Activated T-helper 1 cell treated with anti-CD3 and anti-CD28 coated beads, Interleukin-12 subunit alpha, Interleukin-12 subunit beta, Interleukin-2, Interleukin-4 antibody, amounts not matched to agents 30 ng/mL and 10 ng/mL and 1 ng/mL, durations not matched to agents 14 hours and 24 hours and 36 hours (primary cell): ENCODE data around the gene ARHGEF12. TPM values are rescaled to one million over a fixed set of nuclear protein-coding genes. Genes with fewer than 3 reads are reported as not detected.
A peak's percentile ranks its signal among the peaks of the same experiment; 100 is the strongest.

Experiments used
- DNase-seq: peaks from one replicate; pipeline ENCODE4 v3.0.0; 2021; ENCODE audit warnings: low spot score
- H3K27ac Mint-ChIP-seq: one replicate; pipeline ENCODE4 v1.8.0; 2021; ENCODE audit warnings: mild to moderate bottlenecking, mixed read lengths
- H3K27me3 Mint-ChIP-seq: one replicate; pipeline ENCODE4 v1.8.0; 2022; ENCODE audit warnings: mild to moderate bottlenecking, moderate library complexity, mixed read lengths; ENCODE audit not compliant: insufficient read depth
- H3K36me3 Mint-ChIP-seq: one replicate; pipeline ENCODE4 v1.8.0; 2021; ENCODE audit warnings: low read depth, mixed read lengths
- H3K4me1 Mint-ChIP-seq: one replicate; pipeline ENCODE4 v1.8.0; 2021; ENCODE audit warnings: low read depth, mixed read lengths
- H3K4me3 Mint-ChIP-seq: one replicate; pipeline ENCODE4 v1.8.0; 2021; ENCODE audit warnings: mild to moderate bottlenecking, moderate library complexity, mixed read lengths
- H3K9me3 Mint-ChIP-seq: one replicate; pipeline ENCODE4 v1.8.0; 2021; ENCODE audit warnings: mixed read lengths
- intact Hi-C: fragments of 100-400 bp; cut with micrococcal nuclease; formaldehyde crosslinking; loops from one replicate; pipeline ENCODE4 v1.15.1; 2024
- total RNA-seq: library from RNA; stranded (reverse); gene quantifications from 2 replicates; pipeline ENCODE4 v1.2.3, GENCODE V29; 2022

The ARHGEF12 gene
- total RNA-seq, 1 donor from 2014 or later, result 26.0 TPM

DNA sequence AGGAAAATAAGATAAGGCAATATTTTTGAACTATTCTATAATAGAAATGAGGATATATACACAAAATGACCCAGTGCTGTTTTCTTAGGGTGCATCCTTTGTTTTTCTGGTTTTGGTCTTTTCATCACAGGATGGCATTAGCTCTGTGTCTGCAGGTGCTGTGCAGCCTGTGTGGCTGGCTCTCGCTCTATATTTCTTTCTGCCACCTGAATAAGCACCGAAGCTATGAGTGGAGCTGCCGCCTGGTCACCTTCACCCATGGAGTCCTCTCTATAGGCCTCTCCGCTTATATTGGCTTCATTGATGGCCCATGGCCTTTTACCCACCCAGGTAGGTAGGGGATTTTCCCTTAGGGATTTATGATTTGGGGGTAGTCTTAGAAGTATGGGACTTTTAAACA, 8.9 kb upstream of the ARHGEF12 start:
- H3K9me3 Mint-ChIP-seq, result no peaks in the 10 kb centered on the region
- H3K36me3 Mint-ChIP-seq, result no peaks in the 10 kb centered on the region
- intact Hi-C loops, result no loop called here
- peaks cover 51% of the 10 kb centered on the region for H3K27me3 Mint-ChIP-seq
- no peak for DNase-seq
- H3K4me1 Mint-ChIP-seq, result peaks cover 24% of the 10 kb centered on the region
- H3K27ac Mint-ChIP-seq, result no peak overlapping the region
- H3K4me3 Mint-ChIP-seq, result no peak overlapping the region

DNA sequence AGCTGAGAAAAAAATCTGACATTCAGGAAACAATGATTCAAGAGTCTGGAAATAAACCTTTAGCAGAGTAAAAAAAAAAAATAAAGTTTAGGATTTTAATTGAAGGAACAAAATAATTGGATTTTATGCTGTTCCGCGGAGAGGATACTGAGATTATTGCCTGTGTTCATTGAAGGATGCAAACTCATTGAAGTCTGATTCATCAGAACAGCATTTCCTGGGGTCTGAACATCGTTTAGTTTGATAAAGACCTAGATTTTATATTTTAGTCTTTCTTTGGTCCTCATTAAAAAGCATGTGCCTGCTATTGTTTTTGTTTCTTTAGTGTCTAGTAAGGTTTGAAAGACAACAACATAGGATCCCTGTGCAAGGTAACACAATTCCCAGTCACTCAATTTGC, 6.7 kb upstream of the ARHGEF12 start:
- no peak overlapping the region for H3K4me3 Mint-ChIP-seq
- DNase-seq, result no peak
- peaks cover 35% of the 10 kb centered on the region for H3K27me3 Mint-ChIP-seq
- H3K36me3 Mint-ChIP-seq, result no peaks in the 10 kb centered on the region
- H3K27ac Mint-ChIP-seq, result no peak overlapping the region
- intact Hi-C loops, result no loop called here
- no peaks in the 10 kb centered on the region for H3K9me3 Mint-ChIP-seq
- peaks cover 23% of the 10 kb centered on the region for H3K4me1 Mint-ChIP-seq

DNA sequence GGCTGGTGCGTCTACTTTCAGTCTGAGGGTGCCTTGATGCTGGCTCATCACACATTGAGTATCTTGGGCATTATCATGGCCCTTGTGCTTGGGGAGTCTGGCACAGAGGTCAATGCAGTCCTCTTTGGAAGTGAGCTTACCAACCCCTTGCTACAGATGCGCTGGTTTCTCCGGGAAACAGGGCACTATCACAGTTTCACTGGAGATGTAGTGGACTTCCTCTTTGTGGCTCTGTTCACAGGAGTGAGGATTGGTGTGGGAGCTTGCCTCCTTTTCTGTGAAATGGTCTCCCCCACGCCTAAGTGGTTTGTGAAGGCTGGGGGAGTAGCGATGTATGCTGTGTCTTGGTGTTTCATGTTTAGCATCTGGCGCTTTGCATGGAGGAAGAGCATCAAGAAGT, 6.2 kb upstream of the ARHGEF12 start:
- no peaks in the 10 kb centered on the region for H3K9me3 Mint-ChIP-seq
- intact Hi-C loops, result loop anchor here (10.0 kb wide), 2 partner anchors 625 to 865 kb away; no protein-coding TSS in a partner anchor
- H3K27ac Mint-ChIP-seq, result no peak overlapping the region
- DNase-seq, result no peak
- H3K36me3 Mint-ChIP-seq, result no peaks in the 10 kb centered on the region
- H3K4me1 Mint-ChIP-seq, result peaks cover 22% of the 10 kb centered on the region
- H3K4me3 Mint-ChIP-seq, result no peak overlapping the region
- H3K27me3 Mint-ChIP-seq, result peaks cover 35% of the 10 kb centered on the region

DNA sequence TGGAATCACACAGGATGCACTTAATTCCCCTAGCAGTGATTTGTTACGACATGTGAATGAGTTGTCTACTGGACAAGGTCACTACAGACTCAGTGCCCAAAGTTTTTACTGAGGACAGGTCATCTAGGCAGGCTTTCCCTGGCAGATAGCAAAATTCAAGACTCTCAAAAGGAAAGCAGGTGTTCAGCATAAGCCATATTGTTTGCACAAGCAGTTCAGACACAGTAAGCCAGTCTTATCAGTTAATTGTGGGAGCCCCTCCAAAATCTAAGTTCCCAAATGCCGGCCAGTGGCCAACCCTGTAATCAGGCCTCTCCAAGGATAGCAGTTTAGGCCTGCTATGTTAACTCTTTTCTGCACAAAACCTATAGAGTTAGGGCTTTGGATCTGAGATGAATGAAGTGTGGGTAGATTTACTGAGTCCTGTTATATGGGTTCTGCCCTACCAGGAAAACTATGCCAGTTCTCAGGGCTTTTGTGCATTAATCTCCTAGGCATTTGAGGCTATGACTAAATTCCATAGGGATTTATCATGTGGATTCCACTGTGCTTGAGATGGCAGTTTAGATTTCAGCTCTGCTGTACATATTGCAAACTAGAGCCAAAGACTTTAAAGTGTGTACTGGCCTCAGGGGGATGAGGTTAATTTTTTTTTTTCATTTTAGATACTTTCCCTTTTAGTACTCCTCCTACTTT, 4.8 kb upstream of the ARHGEF12 start:
- H3K4me1 Mint-ChIP-seq, result peaks cover 18% of the 10 kb centered on the region
- H3K4me3 Mint-ChIP-seq, result no peak overlapping the region
- intact Hi-C loops, result loop anchor here (10.0 kb wide), 2 partner anchors 623 to 863 kb away; no protein-coding TSS in a partner anchor
- H3K27ac Mint-ChIP-seq, result no peak overlapping the region
- H3K27me3 Mint-ChIP-seq, result peaks cover 29% of the 10 kb centered on the region
- no peaks in the 10 kb centered on the region for H3K36me3 Mint-ChIP-seq
- DNase-seq, result no peak
- no peaks in the 10 kb centered on the region for H3K9me3 Mint-ChIP-seq

- Mint-ChIP-seq H3K4me1 (peaks cover 21% of the 10 kb centered on the region), H3K4me3 (no peak overlapping the region), H3K36me3 (peaks cover 2% of the 10 kb centered on the region), H3K27me3 (peaks cover 28% of the 10 kb centered on the region), H3K27ac (no peak overlapping the region), H3K9me3 (no peaks in the 10 kb centered on the region)
- intact Hi-C loops, result loop anchor here (10.0 kb wide), 2 partner anchors 622 to 862 kb away; no protein-coding TSS in a partner anchor
- no peak for DNase-seq
Measured at GRCh38 chr11:120332822-120333716, 3.1 kb upstream of the ARHGEF12 start.

DNA sequence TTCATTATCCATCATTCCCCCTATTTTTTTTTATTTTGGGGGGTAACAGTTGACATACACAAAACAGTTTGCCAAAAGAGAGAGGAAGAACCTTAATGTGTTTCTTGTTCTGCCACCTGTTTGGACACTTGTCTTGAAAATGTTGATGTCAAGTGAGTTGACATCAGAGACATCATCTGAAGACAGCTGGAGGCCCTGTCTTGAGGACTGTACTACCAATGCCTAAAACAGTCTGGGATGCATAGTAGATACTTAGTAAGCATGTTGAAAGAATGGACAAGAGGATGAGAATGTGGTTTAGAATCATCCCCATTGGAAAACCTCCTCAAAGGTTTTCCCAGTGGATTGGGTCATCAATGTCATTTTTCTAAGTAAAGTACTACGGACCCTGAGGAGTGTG, 2.4 kb upstream of the ARHGEF12 start:
- peaks cover 2% of the 10 kb centered on the region for H3K36me3 Mint-ChIP-seq
- DNase-seq, result no peak
- intact Hi-C loops, result loop anchor here (10.0 kb wide), 2 partner anchors 621 to 861 kb away; no protein-coding TSS in a partner anchor
- peaks cover 32% of the 10 kb centered on the region for H3K27me3 Mint-ChIP-seq
- H3K4me3 Mint-ChIP-seq, result no peak overlapping the region
- H3K9me3 Mint-ChIP-seq, result no peaks in the 10 kb centered on the region
- H3K4me1 Mint-ChIP-seq, result peaks cover 22% of the 10 kb centered on the region
- H3K27ac Mint-ChIP-seq, result no peak overlapping the region

GRCh38 chr11:120334332-120334731, 1.9 kb upstream of the ARHGEF12 start:
- Mint-ChIP-seq H3K27ac (no peak overlapping the region), H3K9me3 (no peaks in the 10 kb centered on the region), H3K4me1 (peaks cover 25% of the 10 kb centered on the region), H3K27me3 (peaks cover 34% of the 10 kb centered on the region), H3K4me3 (no peak overlapping the region), H3K36me3 (peaks cover 2% of the 10 kb centered on the region)
- no peak for DNase-seq
- intact Hi-C loops, result loop anchor here (10.0 kb wide), 2 partner anchors 620 to 860 kb away; no protein-coding TSS in a partner anchor

DNA sequence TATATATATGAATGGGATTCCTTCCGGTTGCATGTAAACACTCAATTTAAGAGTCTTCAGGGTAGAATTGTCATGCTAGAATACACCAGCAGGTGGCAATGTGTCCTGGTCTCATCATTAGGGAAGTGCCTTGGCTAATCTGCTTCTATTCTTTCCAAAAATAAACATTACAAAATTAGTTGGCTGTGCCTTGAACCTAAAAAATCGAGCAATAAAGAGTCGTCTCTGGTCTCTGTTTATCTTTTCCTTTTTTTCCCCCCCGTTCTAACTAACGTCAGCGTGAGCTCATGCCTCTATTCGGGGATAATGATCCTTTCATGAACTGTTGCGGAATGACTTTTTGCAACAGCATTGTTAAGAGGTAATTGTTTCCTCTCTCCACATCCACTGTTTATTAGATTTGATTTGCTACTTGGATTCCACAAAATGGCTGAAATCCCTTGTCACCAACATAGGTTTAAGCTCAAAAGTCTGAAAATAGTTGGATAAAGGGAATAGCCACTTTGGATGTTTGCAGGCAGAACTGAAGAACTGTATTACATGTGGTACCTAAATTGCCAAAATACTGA, 1.2 kb upstream of the ARHGEF12 start:
- DNase-seq, result peak; percentile 39
- H3K36me3 Mint-ChIP-seq, result peaks cover 2% of the 10 kb centered on the region
- peak overlapping the region; percentile 74 for H3K4me3 Mint-ChIP-seq
- peaks cover 37% of the 10 kb centered on the region for H3K27me3 Mint-ChIP-seq
- intact Hi-C loops, result loop anchor here (1.0 to 10.0 kb wide), 5 partner anchors 176 to 957 kb away; partner anchors contain the start of genes GRIK4, NECTIN1 and SC5D
- H3K27ac Mint-ChIP-seq, result peak overlapping the region; percentile 83
- H3K9me3 Mint-ChIP-seq, result no peaks in the 10 kb centered on the region
- peaks cover 31% of the 10 kb centered on the region for H3K4me1 Mint-ChIP-seq

DNA sequence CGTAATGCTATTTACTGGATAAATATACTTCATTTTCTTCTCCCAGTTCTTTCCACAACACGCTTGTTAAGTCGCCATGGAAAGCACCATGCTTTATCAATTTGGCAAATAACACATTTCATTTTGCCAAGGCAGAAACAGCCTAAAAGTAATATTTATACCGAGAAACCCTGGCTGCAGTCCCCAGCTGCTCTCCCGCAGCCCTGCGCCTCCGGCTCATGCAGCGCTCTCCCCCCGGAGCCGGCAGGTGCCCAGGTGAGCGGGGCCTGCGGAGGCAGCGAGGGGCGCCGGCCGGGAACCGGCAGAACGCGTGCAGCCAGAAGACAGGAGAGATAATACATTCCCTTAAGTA, 681 bp upstream of the ARHGEF12 start:
- DNase-seq, result no peak
- Mint-ChIP-seq H3K27me3 (peaks cover 40% of the 10 kb centered on the region), H3K27ac (no peak overlapping the region), H3K9me3 (no peaks in the 10 kb centered on the region), H3K4me1 (peaks cover 37% of the 10 kb centered on the region), H3K36me3 (peaks cover 4% of the 10 kb centered on the region), H3K4me3 (peak overlapping the region; percentile 74)
- intact Hi-C loops, result loop anchor here (1.0 to 10.0 kb wide), 5 partner anchors 176 to 957 kb away; partner anchors contain the start of genes GRIK4, NECTIN1 and SC5D

- Mint-ChIP-seq H3K4me1 (peaks cover 42% of the 10 kb centered on the region), H3K4me3 (peak overlapping the region; percentile 96), H3K36me3 (peaks cover 4% of the 10 kb centered on the region), H3K27ac (peak overlapping the region; percentile 76), H3K27me3 (peaks cover 51% of the 10 kb centered on the region), H3K9me3 (no peaks in the 10 kb centered on the region)
- intact Hi-C loops, result loop anchor here (1.0 to 10.0 kb wide), 8 partner anchors 8 to 956 kb away; partner anchors contain the start of genes NECTIN1, SC5D and TLCD5
- no peak for DNase-seq
Measured at GRCh38 chr11:120336641-120337354, 585 bp downstream of the ARHGEF12 start.

DNA sequence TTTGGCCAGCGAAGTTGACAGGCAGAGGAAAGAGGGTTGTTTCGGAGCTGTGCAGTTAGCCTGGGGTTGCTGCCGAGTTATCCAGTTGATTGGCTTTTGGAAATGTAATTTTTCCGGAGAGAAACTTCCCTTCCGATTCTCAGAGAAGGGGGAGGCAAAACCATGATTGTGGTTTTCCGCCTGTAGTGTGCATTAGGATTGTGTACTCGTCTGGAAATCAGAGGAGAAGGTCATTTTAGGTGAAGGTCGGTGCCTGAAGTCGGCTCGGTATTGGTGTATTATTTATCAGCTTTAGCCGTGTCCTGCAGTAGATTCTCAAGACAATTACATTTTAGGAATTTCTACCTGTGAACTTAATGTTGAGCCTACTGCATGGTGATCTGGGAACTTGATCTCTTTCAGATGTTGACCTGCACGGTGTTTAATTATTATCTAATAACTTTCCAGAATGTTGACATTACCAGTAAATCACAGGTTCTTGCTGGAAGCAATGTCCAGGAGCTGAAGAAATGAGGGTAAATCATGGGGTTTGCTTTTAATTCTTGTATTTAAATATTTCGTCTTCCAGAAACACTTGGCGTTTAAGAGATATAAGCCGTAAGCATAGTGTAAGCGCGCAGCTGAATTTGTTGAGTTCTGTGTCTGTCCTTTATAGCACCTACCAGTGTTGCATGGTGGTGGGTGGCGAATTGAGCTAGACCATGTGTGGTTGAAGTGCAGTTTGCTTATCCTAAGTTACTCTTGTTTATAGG, 1.3 kb downstream of the ARHGEF12 start:
- peak overlapping the region; percentile 76 for H3K27ac Mint-ChIP-seq
- intact Hi-C loops, result loop anchor here (2.0 to 10.0 kb wide), 6 partner anchors 89 to 955 kb away; partner anchors contain the start of genes NECTIN1 and SC5D
- H3K27me3 Mint-ChIP-seq, result peaks cover 56% of the 10 kb centered on the region
- H3K4me1 Mint-ChIP-seq, result peaks cover 49% of the 10 kb centered on the region
- peak overlapping the region; percentile 96 for H3K4me3 Mint-ChIP-seq
- no peak for DNase-seq
- H3K36me3 Mint-ChIP-seq, result peaks cover 7% of the 10 kb centered on the region
- H3K9me3 Mint-ChIP-seq, result peaks cover 6% of the 10 kb centered on the region
